DND-41 (cell line): ENCODE results near the gene PAFAH1B1.
A peak's percentile ranks its signal among the peaks of the same experiment; 100 is the strongest.

ENCODE experiments used
- ATAC-seq: fragments of 200-7000 bp; cut with Tn5 transposase; 3 replicates; pipeline ENCODE4 v1.9.1; 2021; ENCODE audit warnings: low read depth; ENCODE audit not compliant: insufficient read depth
- DNase-seq: peaks from one replicate; pipeline ENCODE4 v3.0.0-alpha.2; 2020
- H2AFZ ChIP-seq: 2 replicates; pipeline ENCODE4 v1.6.0; 2012; ENCODE audit warnings: low read depth, low read length
- H3K27ac ChIP-seq: 2 replicates; pipeline ENCODE4 v1.5.1; 2012; ENCODE audit warnings: low read length, inconsistent platforms
- H3K27me3 ChIP-seq: fragments of 200-600 bp; sonication (generic); 2 replicates; pipeline ENCODE4 v1.6.0; 2012; ENCODE audit warnings: low read length, mild to moderate bottlenecking, inconsistent platforms; ENCODE audit not compliant: insufficient read depth, poor library complexity
- H3K36me3 ChIP-seq: 2 replicates; pipeline ENCODE4 v1.5.1; 2012; ENCODE audit warnings: low read length, inconsistent platforms; ENCODE audit not compliant: insufficient read depth
- H3K4me1 ChIP-seq: 2 replicates; pipeline ENCODE4 v1.5.1; 2012; ENCODE audit warnings: mild to moderate bottlenecking, low read length; ENCODE audit not compliant: insufficient read depth
- H3K4me2 ChIP-seq: 2 replicates; pipeline ENCODE4 v1.6.0; 2012; ENCODE audit warnings: mild to moderate bottlenecking, moderate library complexity, low read length, inconsistent platforms; ENCODE audit not compliant: insufficient read depth
- H3K4me3 ChIP-seq, 2 experiments: fragments of 200-600 bp in 1 of 2; shearing (Covaris generic) in 1 of 2; 2 replicates each; pipeline ENCODE4 v1.5.1; 2012 to 2016; ENCODE audit warnings: inconsistent platforms in 2 of 2, low read length in 2 of 2, mild to moderate bottlenecking in 2 of 2, low read depth in 1 of 2, moderate library complexity in 1 of 2
- H3K79me2 ChIP-seq: 2 replicates; pipeline ENCODE4 v1.6.0; 2012; ENCODE audit warnings: low read length, inconsistent platforms; ENCODE audit not compliant: insufficient read depth
- H3K9ac ChIP-seq: 2 replicates; pipeline ENCODE4 v1.6.0; 2012; ENCODE audit warnings: low read depth, mild to moderate bottlenecking, inconsistent platforms, low read length, moderate library complexity
- H3K9me3 ChIP-seq: 2 replicates; pipeline ENCODE4 v1.5.1; 2012; ENCODE audit warnings: low read length, moderate library complexity, mild to moderate bottlenecking, inconsistent platforms; ENCODE audit not compliant: insufficient read depth, severe bottlenecking
- H4K20me1 ChIP-seq: 2 replicates; pipeline ENCODE4 v1.6.0; 2012; ENCODE audit warnings: low read length; ENCODE audit not compliant: insufficient read depth
- EZH2 ChIP-seq: IDR thresholded peaks from 3 replicates; pipeline ENCODE4 v1.6.1; 2012; ENCODE audit warnings: borderline replicate concordance, low read depth, mild to moderate bottlenecking, moderate library complexity, low read length, inconsistent platforms; ENCODE audit not compliant: severe bottlenecking
- TF ChIP-seq, protein P1 (sequence below): IDR thresholded peaks from 2 replicates; pipeline ENCODE4 v1.5.1; 2012; ENCODE audit warnings: borderline replicate concordance, low read length, moderate library complexity, mild to moderate bottlenecking; ENCODE audit not compliant: poor library complexity, severe bottlenecking; ENCODE audit errors: extremely low read depth

The PAFAH1B1 gene

DNA sequence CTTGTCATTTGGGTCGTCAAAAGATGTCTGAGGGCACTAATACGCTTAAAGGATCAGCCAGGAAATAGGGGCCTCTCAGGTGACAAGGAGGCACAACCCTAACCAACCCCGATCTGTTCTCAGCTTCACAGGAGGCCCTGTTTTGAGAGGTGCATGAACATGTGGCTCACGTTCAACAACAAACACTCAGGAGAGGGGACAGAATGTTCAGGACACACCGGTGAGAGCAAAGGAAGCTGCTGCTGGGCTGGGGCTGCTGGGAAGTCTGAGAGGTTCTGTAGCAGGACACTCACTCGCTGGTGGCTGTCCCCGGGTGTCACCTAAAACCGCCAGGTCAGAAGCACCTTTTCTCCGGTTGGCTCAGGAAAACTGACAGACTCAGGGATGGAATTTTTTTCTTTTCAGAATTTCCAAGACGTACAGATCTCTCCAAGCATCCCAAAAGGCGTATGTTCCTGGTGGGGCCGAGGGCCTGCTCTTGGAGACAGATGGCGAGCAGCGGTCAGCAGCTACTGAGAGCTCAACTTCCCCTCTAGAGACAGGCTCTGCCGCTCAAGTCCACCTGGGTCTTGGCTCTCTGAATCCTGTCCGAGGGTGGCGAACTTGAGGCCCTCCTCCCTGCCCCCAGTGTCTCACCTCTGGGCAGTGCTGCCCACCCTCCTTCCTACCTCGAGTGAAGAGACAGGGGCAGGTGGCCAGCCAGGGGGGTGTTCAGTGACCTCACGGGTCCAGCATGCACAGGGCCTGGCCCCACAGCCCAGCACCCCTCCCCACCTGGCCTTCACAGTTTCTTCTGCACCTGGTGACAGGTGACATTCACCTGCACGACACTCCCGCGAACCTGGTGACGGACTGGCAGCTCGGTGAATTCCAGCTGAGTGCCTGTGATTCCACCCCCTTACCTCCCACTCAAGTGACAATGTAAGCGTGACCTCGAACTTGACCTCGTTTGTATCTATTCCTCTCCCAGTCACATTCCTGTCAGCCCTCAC lies 95.2 kb downstream of the PAFAH1B1 start:
- no peaks in the 10 kb centered on the region for H3K9me3 ChIP-seq
- H3K27ac ChIP-seq: no peak overlapping the region; the same call in 1 of the 2 replicates
- peaks cover 57% of the 10 kb centered on the region for H3K36me3 ChIP-seq
- ATAC-seq: peak; percentile 23; the same call in 2 of the 3 replicates
- no peaks in the 10 kb centered on the region for H3K79me2 ChIP-seq
- DNase-seq: no peak
- H3K4me3 ChIP-seq: no peak overlapping the region
- peaks cover 28% of the 10 kb centered on the region for H4K20me1 ChIP-seq
- no peaks in the 10 kb centered on the region for H3K4me1 ChIP-seq
- H3K27me3 ChIP-seq: no peaks in the 10 kb centered on the region
- H2AFZ ChIP-seq: no peak overlapping the region
- H3K4me2 ChIP-seq: no peak overlapping the region
- TF ChIP-seq EZH2: no peak
- TF ChIP-seq, protein P1, sequence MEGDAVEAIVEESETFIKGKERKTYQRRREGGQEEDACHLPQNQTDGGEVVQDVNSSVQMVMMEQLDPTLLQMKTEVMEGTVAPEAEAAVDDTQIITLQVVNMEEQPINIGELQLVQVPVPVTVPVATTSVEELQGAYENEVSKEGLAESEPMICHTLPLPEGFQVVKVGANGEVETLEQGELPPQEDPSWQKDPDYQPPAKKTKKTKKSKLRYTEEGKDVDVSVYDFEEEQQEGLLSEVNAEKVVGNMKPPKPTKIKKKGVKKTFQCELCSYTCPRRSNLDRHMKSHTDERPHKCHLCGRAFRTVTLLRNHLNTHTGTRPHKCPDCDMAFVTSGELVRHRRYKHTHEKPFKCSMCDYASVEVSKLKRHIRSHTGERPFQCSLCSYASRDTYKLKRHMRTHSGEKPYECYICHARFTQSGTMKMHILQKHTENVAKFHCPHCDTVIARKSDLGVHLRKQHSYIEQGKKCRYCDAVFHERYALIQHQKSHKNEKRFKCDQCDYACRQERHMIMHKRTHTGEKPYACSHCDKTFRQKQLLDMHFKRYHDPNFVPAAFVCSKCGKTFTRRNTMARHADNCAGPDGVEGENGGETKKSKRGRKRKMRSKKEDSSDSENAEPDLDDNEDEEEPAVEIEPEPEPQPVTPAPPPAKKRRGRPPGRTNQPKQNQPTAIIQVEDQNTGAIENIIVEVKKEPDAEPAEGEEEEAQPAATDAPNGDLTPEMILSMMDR: no peak
- no peak overlapping the region for H3K9ac ChIP-seq

DNA sequence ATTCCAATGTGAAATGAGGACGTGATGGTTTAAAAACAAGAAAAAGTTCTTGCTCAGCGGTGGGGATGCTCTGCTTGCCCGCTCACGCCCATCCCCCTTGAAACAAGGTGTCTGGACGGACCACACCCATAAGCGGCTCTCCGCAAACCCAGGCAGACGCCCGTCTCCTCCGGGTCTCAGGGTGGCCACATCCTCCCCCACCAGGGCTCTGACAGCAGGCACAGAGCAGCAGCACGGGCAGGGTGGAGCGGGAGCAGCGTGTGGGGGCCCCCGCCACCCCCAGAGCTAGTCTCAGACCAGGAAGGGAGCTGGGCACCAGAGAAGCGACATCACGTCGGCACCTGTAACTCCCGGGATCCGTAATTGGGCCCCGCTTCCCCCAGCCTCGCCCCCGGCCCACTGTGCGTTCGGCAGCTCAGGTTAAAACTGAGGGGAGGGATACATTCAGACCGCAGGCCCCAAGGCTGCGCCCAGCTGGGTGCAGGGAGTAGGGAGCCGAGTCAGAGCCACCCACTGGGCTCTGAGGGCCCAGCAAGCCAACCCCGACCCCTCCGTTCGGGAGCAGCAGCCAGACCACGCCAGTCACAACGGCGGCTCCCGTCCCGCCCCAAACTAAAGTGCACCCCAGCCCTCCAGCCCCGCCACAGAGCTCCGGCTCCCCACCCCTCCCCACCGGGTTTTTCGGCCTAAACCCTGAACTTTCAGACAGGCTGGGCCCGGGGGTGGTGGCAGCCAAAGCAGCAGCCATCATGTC lies 96.1 kb downstream of the PAFAH1B1 start:
- no peaks in the 10 kb centered on the region for H3K79me2 ChIP-seq
- no peak overlapping the region for H3K9ac ChIP-seq
- peaks cover 55% of the 10 kb centered on the region for H3K36me3 ChIP-seq
- no peak overlapping the region for H2AFZ ChIP-seq
- no peak for TF ChIP-seq EZH2
- TF ChIP-seq, protein P1: no peak
- H3K27ac ChIP-seq: no peak overlapping the region
- no peaks in the 10 kb centered on the region for H3K4me1 ChIP-seq
- H3K4me3 ChIP-seq: no peak overlapping the region
- H3K27me3 ChIP-seq: no peaks in the 10 kb centered on the region
- no peak for ATAC-seq
- peaks cover 32% of the 10 kb centered on the region for H4K20me1 ChIP-seq
- H3K4me2 ChIP-seq: no peak overlapping the region
- H3K9me3 ChIP-seq: no peaks in the 10 kb centered on the region
- DNase-seq: no peak

DNA sequence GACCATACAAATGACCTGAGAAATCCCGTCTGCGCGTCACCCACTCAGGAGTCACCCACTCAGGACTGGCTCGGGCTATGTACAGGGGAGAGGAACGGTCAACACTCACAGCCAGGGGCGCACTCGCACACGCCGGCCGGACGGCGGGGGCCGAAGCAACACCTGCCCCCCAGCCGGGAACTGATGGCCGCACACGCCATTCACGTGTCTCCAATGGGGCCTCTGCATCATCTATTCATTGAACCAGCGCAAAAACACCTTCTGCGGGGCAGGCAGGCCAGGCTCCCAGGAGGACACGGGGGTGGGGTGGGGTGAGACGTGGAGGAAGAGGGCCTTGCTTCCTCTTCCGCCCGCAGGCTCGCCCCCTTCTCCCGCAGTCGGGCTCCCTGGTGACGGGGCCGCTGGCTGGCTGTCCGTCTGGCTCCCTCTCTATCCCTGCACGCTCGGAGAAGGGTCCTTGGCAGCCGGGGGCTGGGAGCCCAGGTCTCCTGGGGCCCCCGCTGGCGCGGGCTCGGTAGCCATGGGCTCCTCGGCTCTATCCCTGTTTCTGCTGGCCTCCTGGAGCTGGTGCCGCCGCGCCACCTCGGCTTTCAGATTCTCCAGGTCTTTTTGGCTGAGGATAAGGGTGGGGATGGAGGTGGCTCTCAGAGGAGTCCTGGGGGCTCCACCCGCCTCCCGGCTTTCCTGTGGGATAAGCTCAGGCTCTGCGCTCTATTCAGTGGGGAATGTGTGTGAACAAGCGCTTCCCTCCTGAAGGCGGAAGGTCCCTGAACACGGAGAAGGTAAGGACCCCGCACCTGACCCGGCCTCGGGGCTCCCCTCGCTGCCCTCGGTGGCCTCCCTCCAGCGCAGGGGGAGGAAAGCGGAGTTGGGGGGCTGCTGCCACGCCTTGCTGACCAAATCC lies 97.0 kb downstream of the PAFAH1B1 start:
- no peak for ATAC-seq
- Histone ChIP-seq H3K9ac (no peak overlapping the region), H2AFZ (no peak overlapping the region), H3K9me3 (no peaks in the 10 kb centered on the region), H3K4me2 (no peak overlapping the region), H3K4me1 (no peaks in the 10 kb centered on the region), H3K27ac (no peak overlapping the region), H3K27me3 (no peaks in the 10 kb centered on the region), H4K20me1 (peaks cover 30% of the 10 kb centered on the region), H3K79me2 (no peaks in the 10 kb centered on the region), H3K4me3 (no peak overlapping the region), H3K36me3 (peaks cover 55% of the 10 kb centered on the region)
- DNase-seq: no peak
- TF ChIP-seq EZH2: no peak
- TF ChIP-seq, protein P1: no peak
